ENCODE results near the gene AP3B1. TPM values are rescaled to one million over a fixed set of nuclear protein-coding genes. Genes with fewer than 3 reads are reported as not detected.

AP3B1 gene
- total RNA-seq, 1 experiment from 2014 or later, result 41.8 TPM

- H3K4ac ChIP-seq (ENCODE audit: low read depth, low read length), result no peak overlapping the region
- H3K27ac ChIP-seq (ENCODE audit: insufficient read length, low read depth, low read length), result no peak overlapping the region
- Mint-ChIP-seq H3K9me3 (peaks cover 3 to 6% of the 10 kb centered on the region in 2 experiments; a peak in 3 of 5 replicates), H3K36me3 (ENCODE audit: insufficient read depth in 1 of 3, low read depth in 3 of 3) (peaks cover 16 to 32% (median 18%) of the 10 kb centered on the region in 3 experiments), H3K27ac (no peak overlapping the region), H3K4me1 (no peaks in the 10 kb centered on the region), H3K4me3 (no peak overlapping the region), H3K27me3 (ENCODE audit: low read depth) (no peaks in the 10 kb centered on the region)
- TF ChIP-seq, protein P1, sequence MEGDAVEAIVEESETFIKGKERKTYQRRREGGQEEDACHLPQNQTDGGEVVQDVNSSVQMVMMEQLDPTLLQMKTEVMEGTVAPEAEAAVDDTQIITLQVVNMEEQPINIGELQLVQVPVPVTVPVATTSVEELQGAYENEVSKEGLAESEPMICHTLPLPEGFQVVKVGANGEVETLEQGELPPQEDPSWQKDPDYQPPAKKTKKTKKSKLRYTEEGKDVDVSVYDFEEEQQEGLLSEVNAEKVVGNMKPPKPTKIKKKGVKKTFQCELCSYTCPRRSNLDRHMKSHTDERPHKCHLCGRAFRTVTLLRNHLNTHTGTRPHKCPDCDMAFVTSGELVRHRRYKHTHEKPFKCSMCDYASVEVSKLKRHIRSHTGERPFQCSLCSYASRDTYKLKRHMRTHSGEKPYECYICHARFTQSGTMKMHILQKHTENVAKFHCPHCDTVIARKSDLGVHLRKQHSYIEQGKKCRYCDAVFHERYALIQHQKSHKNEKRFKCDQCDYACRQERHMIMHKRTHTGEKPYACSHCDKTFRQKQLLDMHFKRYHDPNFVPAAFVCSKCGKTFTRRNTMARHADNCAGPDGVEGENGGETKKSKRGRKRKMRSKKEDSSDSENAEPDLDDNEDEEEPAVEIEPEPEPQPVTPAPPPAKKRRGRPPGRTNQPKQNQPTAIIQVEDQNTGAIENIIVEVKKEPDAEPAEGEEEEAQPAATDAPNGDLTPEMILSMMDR (conservative IDR thresholded peaks at IDR 0.05), result no peak
- no peak overlapping the region for H2BK15ac ChIP-seq (ENCODE audit: low read depth, low read length)
- no peak for DNase-seq
- no peak overlapping the region for H3T11ph ChIP-seq (ENCODE audit: low read length)
- no peak overlapping the region for H3K18ac ChIP-seq (ENCODE audit: insufficient read length, low read depth, low read length)
- no peak overlapping the region for H2AFZ ChIP-seq (ENCODE audit: low read length)
- H3K56ac ChIP-seq (ENCODE audit: insufficient read length, low read depth, low read length), result no peak overlapping the region
- no peak overlapping the region for H2BK12ac ChIP-seq (ENCODE audit: insufficient read length, low read depth, low read length)
- H3K23me2 ChIP-seq (ENCODE audit: insufficient read length, low read depth, low read length, poor library complexity, severe bottlenecking), result no peaks in the 10 kb centered on the region
- H4K91ac ChIP-seq (ENCODE audit: insufficient read length, low read depth, low read length), result no peak overlapping the region
- H4K8ac ChIP-seq (replicated peaks; ENCODE audit: insufficient read length, low read depth, low read length), result no peak overlapping the region
- no peak overlapping the region for H3K9ac ChIP-seq (ENCODE audit: extremely low read depth, insufficient read length, low read length)
- no peaks in the 10 kb centered on the region for H3K27me3 ChIP-seq (ENCODE audit: insufficient read depth, low read length)
- H3K23ac ChIP-seq (ENCODE audit: insufficient read length, low read depth, low read length), result no peak overlapping the region
- no CpG with 5 or more reads among the region's 2 CpGs for WGBS (ENCODE audit: extremely low coverage, insufficient read length, low lambda C conversion rate)
- H3K9me3 ChIP-seq (ENCODE audit: control insufficient read depth, low read depth, low read length), result no peaks in the 10 kb centered on the region
- H2BK5ac ChIP-seq (ENCODE audit: insufficient read length, low read length), result no peak overlapping the region
- no peak overlapping the region for H4K5ac ChIP-seq (ENCODE audit: insufficient read length, low read depth, low read length)
- no peak overlapping the region for H2BK120ac ChIP-seq (ENCODE audit: low read depth, low read length, poor library complexity, severe bottlenecking)
- no peaks in the 10 kb centered on the region for H3K4me1 ChIP-seq (ENCODE audit: insufficient read depth, low read length)
- H4K20me1 ChIP-seq (ENCODE audit: control insufficient read depth, insufficient read depth, insufficient read length), result no peaks in the 10 kb centered on the region
- no peak overlapping the region for H3K4me2 ChIP-seq (ENCODE audit: insufficient read depth, insufficient read length, low read length)
- H3K79me1 ChIP-seq (ENCODE audit: insufficient read depth, low read depth, low read length, poor library complexity, severe bottlenecking), result no peaks in the 10 kb centered on the region
- no peak overlapping the region for H2AK5ac ChIP-seq (ENCODE audit: insufficient read length, low read length)
- no peak overlapping the region for H3K14ac ChIP-seq (ENCODE audit: insufficient read depth, low read length)
- no peaks in the 10 kb centered on the region for H3K79me2 ChIP-seq (ENCODE audit: insufficient read depth, low read length)
- H2BK20ac ChIP-seq (ENCODE audit: low read depth, low read length, poor library complexity, severe bottlenecking), result no peak overlapping the region
These were observed 58.5 kb downstream of the AP3B1 start for GRCh38 chr5:78236046-78236445.

Data from H9 (cell line).